Neural cell (in vitro differentiated cells): Measurements from ENCODE around the gene DISP3. TPM values are rescaled to one million over a fixed set of nuclear protein-coding genes. Genes with fewer than 3 reads are reported as not detected.

Experiments
- H2AFZ ChIP-seq: fragments of 200-600, 300-800 bp; sonication (generic), shearing (Covaris generic); 2 replicates; pipeline ENCODE4 v1.6.0; 2014; ENCODE audit warnings: low read depth, mild to moderate bottlenecking, antibody characterized with exemption, low read length, moderate library complexity
- H3F3A ChIP-seq: fragments of 200-600 bp; shearing (Covaris generic); 2 replicates; pipeline ENCODE4 v1.6.1; 2016; ENCODE audit warnings: mild to moderate bottlenecking, moderate library complexity, mixed read lengths, antibody characterized with exemption, low read length; ENCODE audit not compliant: insufficient read depth, poor library complexity, severe bottlenecking
- H3K27ac ChIP-seq: fragments of 200-600, 300-800 bp; sonication (generic), shearing (Covaris generic); 2 replicates; pipeline ENCODE4 v1.5.1; 2014; ENCODE audit warnings: mild to moderate bottlenecking, low read length, moderate library complexity
- H3K27me3 ChIP-seq: fragments of 300-800, 200-600 bp; sonication (generic), shearing (Covaris generic); 2 replicates; pipeline ENCODE4 v1.6.0; 2014; ENCODE audit warnings: mild to moderate bottlenecking, low read depth, low read length, moderate library complexity; ENCODE audit not compliant: insufficient read depth
- H3K36me3 ChIP-seq: fragments of 300-800, 200-600 bp; sonication (generic), shearing (Covaris generic); 2 replicates; pipeline ENCODE4 v1.5.1; 2014; ENCODE audit warnings: mild to moderate bottlenecking, antibody characterized with exemption, low read length, moderate library complexity; ENCODE audit not compliant: insufficient read depth
- H3K4me2 ChIP-seq: fragments of 300-800, 200-600 bp; sonication (generic), shearing (Covaris generic); 2 replicates; pipeline ENCODE4 v1.6.0; 2014; ENCODE audit warnings: mild to moderate bottlenecking, low read length
- H3K4me3 ChIP-seq: fragments of 300-800, 200-600 bp; sonication (generic), shearing (Covaris generic); 2 replicates; pipeline ENCODE4 v1.5.1; 2014; ENCODE audit warnings: mild to moderate bottlenecking, low read length, moderate library complexity
- H3K79me2 ChIP-seq: fragments of 200-600 bp; shearing (Covaris generic); replicated peaks from 2 replicates; pipeline ENCODE4 v1.6.0; 2014; ENCODE audit warnings: mild to moderate bottlenecking, low read length, moderate library complexity; ENCODE audit not compliant: insufficient read depth
- H3K9ac ChIP-seq: fragments of 300-800, 200-600 bp; sonication (generic), shearing (Covaris generic); 2 replicates; pipeline ENCODE4 v1.6.1; 2016; ENCODE audit warnings: mild to moderate bottlenecking, low read length, mixed read lengths
- H3K9me2 ChIP-seq: fragments of 200-600 bp; shearing (Covaris generic); 2 replicates; pipeline ENCODE4 v1.6.1; 2016; ENCODE audit warnings: mild to moderate bottlenecking, low read length, mixed read lengths; ENCODE audit not compliant: insufficient read depth
- H3K9me3 ChIP-seq: fragments of 200-600, 300-800 bp; sonication (generic), shearing (Covaris generic); 2 replicates; pipeline ENCODE4 v1.6.1; 2016; ENCODE audit warnings: mild to moderate bottlenecking, mixed run types, low read length, moderate library complexity, mixed read lengths
- H4K20me1 ChIP-seq: fragments of 200-600 bp; shearing (Covaris generic); 2 replicates; pipeline ENCODE4 v1.6.1; 2016; ENCODE audit warnings: mild to moderate bottlenecking, mixed run types; ENCODE audit not compliant: insufficient read depth
- CTCF ChIP-seq: fragments of 450-650 bp; IDR thresholded peaks from 2 replicates; pipeline ENCODE4 v1.5.1; 2014; ENCODE audit warnings: antibody characterized with exemption, mild to moderate bottlenecking, moderate library complexity; ENCODE audit not compliant: poor library complexity, severe bottlenecking
- EP300 ChIP-seq: fragments of 450-650 bp; conservative IDR thresholded peaks from 2 replicates; pipeline ENCODE4 v1.6.1; 2014; ENCODE audit warnings: antibody characterized with exemption, mild to moderate bottlenecking, moderate library complexity; ENCODE audit not compliant: poor library complexity, severe bottlenecking
- EZH2 ChIP-seq: fragments of 200-600, 300-800 bp; shearing (Covaris generic), sonication (generic); IDR thresholded peaks from 2 replicates; pipeline ENCODE4 v1.6.1; 2014; ENCODE audit warnings: antibody characterized with exemption, low read length, borderline replicate concordance, mild to moderate bottlenecking; ENCODE audit not compliant: insufficient read depth, poor library complexity, severe bottlenecking
- MXI1 ChIP-seq: fragments of 450-650 bp; conservative IDR thresholded peaks from 2 replicates; pipeline ENCODE4 v1.6.1; 2014; ENCODE audit warnings: antibody characterized with exemption, mild to moderate bottlenecking; ENCODE audit not compliant: poor library complexity, severe bottlenecking
- POLR2AphosphoS5 ChIP-seq: IDR thresholded peaks from 2 replicates; pipeline ENCODE4 v1.6.1; 2012
- RAD21 ChIP-seq: fragments of 450-650 bp; conservative IDR thresholded peaks from 2 replicates; pipeline ENCODE4 v1.6.1; 2014; ENCODE audit warnings: antibody characterized with exemption, mild to moderate bottlenecking, moderate library complexity
- REST ChIP-seq: IDR thresholded peaks from 2 replicates; pipeline ENCODE4 v1.6.1; 2012; ENCODE audit warnings: borderline replicate concordance
- SMC3 ChIP-seq: fragments of 450-650 bp; conservative IDR thresholded peaks from 2 replicates; pipeline ENCODE4 v1.6.1; 2014; ENCODE audit warnings: antibody characterized with exemption, mild to moderate bottlenecking, moderate library complexity; ENCODE audit not compliant: poor library complexity
- TAF1 ChIP-seq: IDR thresholded peaks from 2 replicates; pipeline ENCODE4 v1.6.1; 2012; ENCODE audit warnings: low read depth
- polyA plus RNA-seq: library from polyadenylated mRNA; depleted of rRNA; stranded (reverse); fragments of >200 nt; gene quantifications from 2 replicates; pipeline ENCODE4 v1.2.3, GENCODE V29; 2014

DISP3 gene
- polyA plus RNA-seq, 1 donor from 2014 or later, result 14.9 TPM

GRCh38 chr1:11537380-11537764 lies 58.4 kb downstream of the DISP3 start:
- no peaks in the 10 kb centered on the region for H3K9me3 ChIP-seq
- no peaks in the 10 kb centered on the region for H3K9me2 ChIP-seq
- no peak overlapping the region for H3K4me3 ChIP-seq
- no peak overlapping the region for H3K27ac ChIP-seq
- TF ChIP-seq EP300, result no peak
- TF ChIP-seq REST, result no peak
- TF ChIP-seq SMC3, result no peak
- no peak for TF ChIP-seq TAF1
- TF ChIP-seq EZH2, result no peak
- no peak for TF ChIP-seq POLR2AphosphoS5
- no peak for TF ChIP-seq MXI1
- no peak for TF ChIP-seq RAD21
- no peak for TF ChIP-seq CTCF
- H3K9ac ChIP-seq, result no peak overlapping the region
- no peaks in the 10 kb centered on the region for H3K79me2 ChIP-seq
- H3F3A ChIP-seq, result no peaks in the 10 kb centered on the region
- H3K36me3 ChIP-seq, result no peaks in the 10 kb centered on the region
- H3K4me2 ChIP-seq, result no peak overlapping the region
- H3K27me3 ChIP-seq, result no peaks in the 10 kb centered on the region
- H2AFZ ChIP-seq, result no peak overlapping the region
- H4K20me1 ChIP-seq, result no peaks in the 10 kb centered on the region

GRCh38 chr1:11537854-11538591 lies 59.1 kb downstream of the DISP3 start:
- H3K9me2 ChIP-seq, result no peaks in the 10 kb centered on the region
- no peaks in the 10 kb centered on the region for H3K36me3 ChIP-seq
- H3F3A ChIP-seq, result no peaks in the 10 kb centered on the region
- no peaks in the 10 kb centered on the region for H3K9me3 ChIP-seq
- H3K9ac ChIP-seq, result no peak overlapping the region
- H3K4me2 ChIP-seq, result no peak overlapping the region
- no peak overlapping the region for H3K27ac ChIP-seq
- H4K20me1 ChIP-seq, result no peaks in the 10 kb centered on the region
- H3K79me2 ChIP-seq, result no peaks in the 10 kb centered on the region
- TF ChIP-seq REST, result no peak
- TF ChIP-seq SMC3, result no peak
- no peak for TF ChIP-seq TAF1
- no peak for TF ChIP-seq RAD21
- H2AFZ ChIP-seq, result no peak overlapping the region
- no peak overlapping the region for H3K4me3 ChIP-seq
- H3K27me3 ChIP-seq, result no peaks in the 10 kb centered on the region
